Tracheal epithelial cell (primary cell): ENCODE data around the gene PABPC3. TPM values are rescaled to one million over a fixed set of nuclear protein-coding genes. Genes with fewer than 3 reads are reported as not detected.

Experiments
- total RNA-seq: library from RNA; depleted of rRNA; stranded (reverse); fragments of >200 nt; gene quantifications from 2 replicates; pipeline ENCODE4 v1.2.1, GENCODE V29; 2014

The PABPC3 gene
- under 0.01 and 0.21 TPM in 2 replicates for total RNA-seq

DNA sequence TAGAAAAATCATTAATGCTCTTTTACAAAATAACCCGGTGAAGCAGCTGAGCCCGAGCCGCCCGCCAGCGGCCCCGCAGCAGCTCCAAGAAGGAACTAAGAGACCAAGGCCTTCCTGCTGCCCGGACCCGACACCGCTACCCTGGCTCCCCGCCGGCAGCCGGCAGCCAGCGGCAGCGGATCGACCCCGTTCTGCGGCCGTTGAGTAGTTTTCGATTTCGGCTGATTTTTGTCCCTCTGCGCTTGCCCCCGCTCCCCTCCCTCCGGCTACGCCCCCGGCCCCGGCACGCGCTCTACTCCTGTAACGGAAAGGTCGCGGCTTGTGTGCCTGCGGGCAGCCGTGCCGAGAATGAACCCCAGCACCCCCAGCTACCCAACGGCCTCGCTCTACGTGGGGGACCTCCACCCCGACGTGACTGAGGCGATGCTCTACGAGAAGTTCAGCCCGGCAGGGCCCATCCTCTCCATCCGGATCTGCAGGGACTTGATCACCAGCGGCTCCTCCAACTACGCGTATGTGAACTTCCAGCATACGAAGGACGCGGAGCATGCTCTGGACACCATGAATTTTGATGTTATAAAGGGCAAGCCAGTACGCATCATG is at the start of gene PABPC3:
Gene PABPC3 (plus strand): TSS at position 286 of the 603 bp plus-strand sequence. CDS start 63 bp downstream, at position 349.

Other genes with a start within 250 kb of the PABPC3 start
- not detected in 2 replicates for gene AMER2, start 76.2 kb downstream of the PABPC3 start, total RNA-seq
- gene MTMR6, start 191.4 kb downstream of the PABPC3 start, total RNA-seq = 20.7 and 31.6 TPM in 2 replicates
- gene NUP58, start 205.5 kb downstream of the PABPC3 start, total RNA-seq = 144 and 145 TPM in 2 replicates